ENCODE data around the gene AMDHD2.

Gene AMDHD2

GRCh38 chr16:2529061-2529931, 9.1 kb downstream of the AMDHD2 start:
- DNase-seq (ENCODE audit: extremely low spot score) = no peak
- no peak for TF ChIP-seq CTCF (IDR thresholded peaks at IDR 0.05; ENCODE audit: control extremely low read depth, extremely low read depth, low read depth, missing control alignments)
- CTCF ChIA-PET = no interaction called here
- POLR2A ChIA-PET = interaction anchor here (0.9 to 1.0 kb wide), 2 partner anchors 9 to 153 kb away, joined by 3 to 4 read pairs; partner anchors contain the start of genes AMDHD2 and KCTD5

- CTCF ChIA-PET = no interaction called here
- POLR2A ChIA-PET = interaction anchor here (1.0 to 1.2 kb wide), 2 partner anchors 11 to 152 kb away, joined by 3 to 9 read pairs; partner anchors contain the start of gene KCTD5
- no peak for DNase-seq (ENCODE audit: extremely low spot score)
- TF ChIP-seq CTCF (IDR thresholded peaks at IDR 0.05; ENCODE audit: control extremely low read depth, extremely low read depth, low read depth, missing control alignments) = no peak
Observed at GRCh38 chr16:2529961-2530628, 9.9 kb downstream of the AMDHD2 start.

- ChIA-PET POLR2A (interaction anchor here (0.7 to 1.2 kb wide), 4 partner anchors 10 to 73 kb away, joined by 5 to 9 read pairs (median 7); partner anchors contain the start of gene AMDHD2), CTCF (no interaction called here)
- no peak for DNase-seq (ENCODE audit: extremely low spot score)
Observed at GRCh38 chr16:2530629-2531318, 10.6 kb downstream of the AMDHD2 start.

GRCh38 chr16:2531371-2531695, 11.2 kb downstream of the AMDHD2 start, which contains the start of gene CEMP1:
Gene CEMP1, minus strand, starts transcription at chr16:2531408. Its CDS starts 335 bp downstream, at chr16:2531073.
- ChIA-PET POLR2A (interaction anchor here (0.7 to 1.2 kb wide), 5 partner anchors 11 to 73 kb away, joined by 3 to 9 read pairs (median 6); partner anchors contain the start of gene AMDHD2), CTCF (no interaction called here)
- DNase-seq (ENCODE audit: extremely low spot score) = no peak
- no peak for TF ChIP-seq CTCF (IDR thresholded peaks at IDR 0.05; ENCODE audit: control extremely low read depth, extremely low read depth, low read depth, missing control alignments)

More at GRCh38 chr16:2530629-2531318, 10.6 kb downstream of the AMDHD2 start:
- no peak for TF ChIP-seq CTCF (IDR thresholded peaks at IDR 0.05; ENCODE audit: control extremely low read depth, extremely low read depth, low read depth, missing control alignments)

- POLR2A ChIA-PET = interaction anchor here (0.6 to 1.3 kb wide), 6 partner anchors 11 to 72 kb away, joined by 3 to 8 read pairs (median 6); partner anchors contain the start of gene AMDHD2
- CTCF ChIA-PET = interaction anchor here (1.3 kb wide), 1 partner anchor 13 kb away, joined by 3 read pairs; no protein-coding TSS in a partner anchor
- DNase-seq (ENCODE audit: extremely low spot score) = peak; percentile 98
- TF ChIP-seq CTCF (IDR thresholded peaks at IDR 0.05; ENCODE audit: control extremely low read depth, extremely low read depth, low read depth, missing control alignments) = no peak
Observed at GRCh38 chr16:2531696-2532493, 11.7 kb downstream of the AMDHD2 start.

Data from GM10248 (cell line).